ENCODE data around the gene PITPNC1. TPM values are rescaled to one million over a fixed set of nuclear protein-coding genes. Genes with fewer than 3 reads are reported as not detected.

PITPNC1 gene
- total RNA-seq, 1 experiment from 2014 or later, result 40.1 TPM

DNA sequence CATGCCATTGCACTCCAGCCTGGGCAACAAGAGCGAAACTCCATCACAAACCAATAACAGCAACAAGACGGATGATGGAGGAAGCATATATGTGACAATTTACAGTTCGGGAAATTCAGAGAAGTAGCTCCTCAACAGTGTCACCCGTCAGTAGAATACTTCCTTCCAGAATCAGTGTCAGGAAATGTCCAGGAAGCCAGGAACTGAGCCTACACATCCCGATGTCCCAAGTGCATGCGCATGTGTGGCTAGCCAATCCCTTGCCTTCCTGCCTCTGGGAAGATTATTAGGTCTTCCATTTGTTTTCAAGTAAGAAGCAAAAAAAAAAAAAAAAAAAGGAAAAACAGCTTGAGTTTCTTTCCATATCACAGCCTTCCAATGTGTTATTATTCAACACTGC is 1.4 kb upstream of the PITPNC1 start:
- no TSS peak for BruUV-seq (replicated peaks)
- Mint-ChIP-seq H3K4me3 (ENCODE audit: unreplicated experiment) (no peak overlapping the region), H3K27me3 (ENCODE audit: insufficient read depth, unreplicated experiment) (no peaks in the 10 kb centered on the region), H3K27ac (ENCODE audit: low read depth, unreplicated experiment) (no peak overlapping the region), H3K36me3 (ENCODE audit: insufficient read depth, unreplicated experiment) (no peaks in the 10 kb centered on the region), H3K4me1 (ENCODE audit: insufficient read depth, unreplicated experiment) (peaks cover 8% of the 10 kb centered on the region), H3K9me3 (ENCODE audit: unreplicated experiment) (no peaks in the 10 kb centered on the region)
- TF ChIP-seq, protein P1, sequence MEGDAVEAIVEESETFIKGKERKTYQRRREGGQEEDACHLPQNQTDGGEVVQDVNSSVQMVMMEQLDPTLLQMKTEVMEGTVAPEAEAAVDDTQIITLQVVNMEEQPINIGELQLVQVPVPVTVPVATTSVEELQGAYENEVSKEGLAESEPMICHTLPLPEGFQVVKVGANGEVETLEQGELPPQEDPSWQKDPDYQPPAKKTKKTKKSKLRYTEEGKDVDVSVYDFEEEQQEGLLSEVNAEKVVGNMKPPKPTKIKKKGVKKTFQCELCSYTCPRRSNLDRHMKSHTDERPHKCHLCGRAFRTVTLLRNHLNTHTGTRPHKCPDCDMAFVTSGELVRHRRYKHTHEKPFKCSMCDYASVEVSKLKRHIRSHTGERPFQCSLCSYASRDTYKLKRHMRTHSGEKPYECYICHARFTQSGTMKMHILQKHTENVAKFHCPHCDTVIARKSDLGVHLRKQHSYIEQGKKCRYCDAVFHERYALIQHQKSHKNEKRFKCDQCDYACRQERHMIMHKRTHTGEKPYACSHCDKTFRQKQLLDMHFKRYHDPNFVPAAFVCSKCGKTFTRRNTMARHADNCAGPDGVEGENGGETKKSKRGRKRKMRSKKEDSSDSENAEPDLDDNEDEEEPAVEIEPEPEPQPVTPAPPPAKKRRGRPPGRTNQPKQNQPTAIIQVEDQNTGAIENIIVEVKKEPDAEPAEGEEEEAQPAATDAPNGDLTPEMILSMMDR (IDR thresholded peaks at IDR 0.05; ENCODE audit: unreplicated experiment), result no peak
- POLR2A ChIA-PET, result interaction anchor here (0.6 to 5.6 kb wide), 9 partner anchors 10 to 314 kb away, joined by 3 to 54 read pairs (median 3); partner anchors contain the start of gene PSMD12
- CTCF ChIA-PET, result interaction anchor here (0.5 to 6.6 kb wide), 28 partner anchors 10 to 341 kb away, joined by 3 to 71 read pairs (median 4); partner anchors contain the start of gene PSMD12
- no peak for DNase-seq (ENCODE audit: unreplicated experiment)
- intact Hi-C loops (cut with micrococcal nuclease), result loop anchor here (10.0 kb wide), 1 partner anchor 339 kb away; the partner anchor contains the start of gene NOL11

DNA sequence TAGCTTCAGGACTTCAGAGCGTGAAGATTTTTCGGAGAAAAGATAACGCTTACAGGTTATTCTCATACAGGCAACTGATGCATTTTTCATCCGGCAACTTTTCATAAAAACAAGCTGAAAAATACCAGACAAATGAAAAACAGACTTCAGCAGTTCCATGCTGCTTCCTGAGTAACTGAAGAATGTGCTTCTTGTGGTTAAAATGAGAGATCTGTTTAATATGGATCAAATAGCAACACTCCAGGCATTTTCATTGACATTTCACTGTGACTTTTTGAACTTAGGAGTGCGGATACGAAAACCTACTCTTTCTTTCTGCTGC is 705 bp upstream of the PITPNC1 start:
- peak overlapping the region; percentile 75 for H3K4me3 Mint-ChIP-seq (ENCODE audit: unreplicated experiment)
- peaks cover 8% of the 10 kb centered on the region for H3K4me1 Mint-ChIP-seq (ENCODE audit: insufficient read depth, unreplicated experiment)
- H3K36me3 Mint-ChIP-seq (ENCODE audit: insufficient read depth, unreplicated experiment), result no peaks in the 10 kb centered on the region
- TF ChIP-seq, protein P1 (IDR thresholded peaks at IDR 0.05; ENCODE audit: unreplicated experiment), result no peak
- no peaks in the 10 kb centered on the region for H3K9me3 Mint-ChIP-seq (ENCODE audit: unreplicated experiment)
- intact Hi-C loops (cut with micrococcal nuclease), result loop anchor here (10.0 kb wide), 1 partner anchor 338 kb away; the partner anchor contains the start of gene NOL11
- no peaks in the 10 kb centered on the region for H3K27me3 Mint-ChIP-seq (ENCODE audit: insufficient read depth, unreplicated experiment)
- DNase-seq (ENCODE audit: unreplicated experiment), result no peak
- TSS peak; percentile 23 for BruUV-seq (replicated peaks)
- CTCF ChIA-PET, result interaction anchor here (0.6 to 6.6 kb wide), 10 partner anchors 10 to 319 kb away, joined by 3 to 71 read pairs (median 10); partner anchors contain the start of gene PSMD12
- no peak overlapping the region for H3K27ac Mint-ChIP-seq (ENCODE audit: low read depth, unreplicated experiment)
- POLR2A ChIA-PET, result interaction anchor here (1.0 to 5.6 kb wide), 6 partner anchors 11 to 313 kb away, joined by 3 to 54 read pairs (median 4); partner anchors contain the start of gene PSMD12

DNA sequence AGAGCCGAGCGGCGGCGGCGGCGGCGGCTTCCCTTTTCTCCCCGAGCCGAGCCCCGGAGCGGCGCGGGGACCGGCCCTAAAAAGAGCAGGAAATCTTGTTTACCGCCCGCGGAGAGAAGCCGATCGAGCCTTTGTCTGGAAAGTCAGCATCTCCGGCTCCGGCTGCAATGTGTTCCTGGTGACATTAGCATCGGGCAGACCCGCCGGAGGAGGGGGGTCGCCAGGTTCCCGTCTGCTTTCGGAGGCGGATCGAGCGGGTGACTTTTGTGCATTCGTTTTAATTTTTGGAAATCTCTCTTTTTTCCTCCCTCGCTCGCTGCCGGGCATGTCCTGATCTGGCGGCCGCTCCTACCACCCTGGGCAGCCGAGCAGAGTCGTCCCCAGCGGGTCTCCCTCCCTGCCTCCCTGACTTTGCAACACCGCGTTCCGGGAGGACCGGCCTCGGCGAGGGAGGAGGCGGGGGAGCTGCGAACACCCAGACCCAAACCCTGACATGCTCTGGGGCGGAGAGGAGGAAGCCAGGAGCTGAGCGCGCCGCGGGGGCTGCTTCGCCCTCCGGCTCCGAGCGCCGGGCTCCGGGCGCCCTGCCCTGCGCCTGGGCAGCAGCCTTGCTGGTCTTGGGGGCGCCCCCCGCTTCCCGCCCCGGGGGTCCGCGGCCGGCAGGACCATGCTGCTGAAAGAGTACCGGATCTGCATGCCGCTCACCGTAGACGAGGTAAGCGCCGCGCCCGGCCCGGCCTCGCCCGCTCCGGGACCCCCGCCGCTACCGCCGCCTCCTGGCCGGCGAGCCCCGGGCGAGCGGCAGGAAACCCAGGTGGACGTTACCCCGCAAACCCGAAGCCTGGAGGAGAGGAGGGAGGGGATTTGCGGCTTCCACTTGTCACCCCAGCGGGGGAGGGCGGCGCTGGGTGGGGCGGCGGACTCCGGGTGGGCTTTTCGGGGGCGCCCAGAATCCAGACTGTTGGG is 690 bp downstream of the PITPNC1 start:
- Mint-ChIP-seq H3K27me3 (ENCODE audit: insufficient read depth, unreplicated experiment) (no peaks in the 10 kb centered on the region), H3K36me3 (ENCODE audit: insufficient read depth, unreplicated experiment) (no peaks in the 10 kb centered on the region), H3K27ac (ENCODE audit: low read depth, unreplicated experiment) (no peak overlapping the region), H3K4me1 (ENCODE audit: insufficient read depth, unreplicated experiment) (peaks cover 14% of the 10 kb centered on the region), H3K9me3 (ENCODE audit: unreplicated experiment) (no peaks in the 10 kb centered on the region), H3K4me3 (ENCODE audit: unreplicated experiment) (peak overlapping the region; percentile 75)
- TSS peak; percentile 24 for BruUV-seq (replicated peaks)
- intact Hi-C loops (cut with micrococcal nuclease), result loop anchor here (1.0 to 10.0 kb wide), 5 partner anchors 98 to 337 kb away; partner anchors contain the start of gene NOL11
- TF ChIP-seq, protein P1 (IDR thresholded peaks at IDR 0.05; ENCODE audit: unreplicated experiment), result peak; percentile 15
- ChIA-PET POLR2A (interaction anchor here (0.6 to 5.6 kb wide), 15 partner anchors 13 to 702 kb away, joined by 3 to 54 read pairs (median 3); partner anchors contain the start of genes NOL11 and PSMD12), CTCF (interaction anchor here (0.6 to 6.6 kb wide), 29 partner anchors 11 to 452 kb away, joined by 3 to 91 read pairs (median 6); partner anchors contain the start of gene PSMD12)
- peak; percentile 35 for DNase-seq (ENCODE audit: unreplicated experiment)

Data from MCF 10A (cell line).